Right lobe of liver (tissue), 6 donors: Measurements from ENCODE around the gene RXFP1. TPM values are rescaled to one million over a fixed set of nuclear protein-coding genes. Genes with fewer than 3 reads are reported as not detected.

Experiments used
- ATAC-seq, 4 donors: fragments of 200-7000 bp; cut with Tn5 transposase; one replicate each; pipeline ENCODE4 v1.9.1; 2020; ENCODE audit warnings: mild to moderate bottlenecking in 4 of 4, moderate library complexity in 4 of 4
- DNase-seq, 3 donors: peaks; one replicate each; pipeline ENCODE4 v3.0.0-alpha.2; 2020
- H3K27ac ChIP-seq, 3 donors: fragments of 200-600 bp; one replicate each; pipeline ENCODE4 v1.8.0; 2022
- H3K27me3 ChIP-seq, 2 donors: fragments of 200-600 bp; one replicate each; pipeline ENCODE4 v1.8.0; 2022
- H3K36me3 ChIP-seq, 4 donors: fragments of 200-600 bp; sonication (generic) in 1 of 4; one replicate each; pipeline versions ENCODE4 v1.5.1 to v1.8.0; 2017 to 2022; ENCODE audit warnings: control low read depth in 1 of 4
- H3K4me1 ChIP-seq, 4 donors: fragments of 200-600 bp; sonication (generic) in 1 of 4; one replicate each; pipeline versions ENCODE4 v1.5.1 to v1.8.0; 2017 to 2022; ENCODE audit warnings: control low read depth in 1 of 4
- H3K4me3 ChIP-seq, 3 donors: fragments of 200-600 bp; one replicate each; pipeline ENCODE4 v1.8.0; 2022
- H3K9me3 ChIP-seq, 4 donors: fragments of 200-600 bp; sonication (generic) in 1 of 4; one replicate each; pipeline versions ENCODE4 v1.5.1 to v1.8.0; 2017 to 2022; ENCODE audit warnings: control low read depth in 1 of 4
- POLR2A ChIP-seq: fragments of 450-650 bp; IDR thresholded peaks from one replicate; pipeline ENCODE4 v1.6.1; 2017; ENCODE audit warnings: antibody characterized with exemption, mild to moderate bottlenecking
- WGBS: methylation state at CpG from one replicate; pipeline ENCODE4 v1.1.6; 2018; ENCODE audit warnings: low coverage, low lambda C conversion rate; ENCODE audit not compliant: insufficient coverage; ENCODE audit errors: missing lambda C conversion rate; 5-methylcytosine and 5-hydroxymethylcytosine counted together
- intact Hi-C, 2 donors: fragments of 100-400 bp; cut with DNase I; formaldehyde crosslinking; loops; one replicate each; pipeline versions ENCODE4 v1.11.2 to v1.14.1; 2022
- total RNA-seq, 6 experiments: library from RNA; depleted of rRNA in 2 of 6; stranded (reverse); fragments of >200 nt in 2 of 6; fragmentation: NEBNext Ultra II Directional in 3 of 6; extraction: Animal tissue kit (Norgen Biotek cat#: 25700) in 3 of 6; gene quantifications; one replicate each; pipeline versions ENCODE4 v1.1.0 to v1.2.4, GENCODE V29; 2016 to 2023
- TF ChIP-seq, protein P1 (sequence below), 4 donors: fragments of 200-600 bp in 3 of 4; fragments of 450-650 bp in 1 of 4; IDR thresholded peaks; one replicate each; pipeline versions ENCODE4 v1.5.1 to v1.8.0; 2016 to 2022; ENCODE audit warnings: antibody characterized with exemption in 4 of 4, mild to moderate bottlenecking in 2 of 4
- donor health status: DM: no; HTN: yes; CAD: no.
- donor health status: DM: no; HTN: no; CAD: no.
- donor health status: DM: no; HTN: no; CAD: no.
- donor health status: DM: no; HTN: yes; CAD: no.
- donor health status: DM: no; HTN: yes; CAD: no.

The RXFP1 gene
- total RNA-seq, 6 experiments from 2014 or later: 0.88 to 3.4 (median 1.3) TPM

DNA sequence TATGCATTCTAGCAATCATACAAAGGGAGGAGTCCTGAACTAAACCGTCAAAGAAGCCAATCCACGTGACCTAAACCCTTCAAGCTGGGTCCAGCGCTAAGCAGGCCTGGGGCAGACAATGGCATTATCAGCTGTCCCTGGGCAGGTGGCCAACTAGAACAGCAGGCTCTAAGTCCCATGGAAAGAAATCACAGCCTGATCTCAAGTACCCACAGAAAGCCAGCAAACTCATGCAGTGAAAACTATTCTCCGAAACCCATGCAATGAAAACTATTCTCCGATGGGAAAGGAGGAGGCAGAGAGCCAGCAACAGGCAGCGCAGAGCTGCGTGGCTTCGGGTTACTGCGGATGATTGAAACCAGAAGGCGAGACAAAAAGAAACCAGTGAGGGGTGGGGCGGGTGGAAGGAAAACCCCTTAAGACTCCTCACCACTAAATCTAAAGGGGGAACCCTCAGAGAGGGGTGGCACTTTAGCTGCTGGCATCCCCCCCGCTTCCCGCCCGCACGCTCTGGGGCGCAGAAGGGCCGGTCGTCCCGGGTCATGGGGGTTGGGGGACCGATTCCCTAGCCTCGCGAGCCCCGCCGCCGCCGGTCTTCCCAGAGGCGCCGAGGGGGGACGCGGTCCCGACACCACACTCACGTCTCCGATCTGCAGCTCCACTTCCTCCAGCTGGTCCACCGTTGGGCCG lies 149.4 kb downstream of the RXFP1 start:
- peak overlapping the region; percentile 73 to 82 (median 80) for H3K4me3 ChIP-seq
- no peak for TF ChIP-seq POLR2A
- TF ChIP-seq, protein P1, sequence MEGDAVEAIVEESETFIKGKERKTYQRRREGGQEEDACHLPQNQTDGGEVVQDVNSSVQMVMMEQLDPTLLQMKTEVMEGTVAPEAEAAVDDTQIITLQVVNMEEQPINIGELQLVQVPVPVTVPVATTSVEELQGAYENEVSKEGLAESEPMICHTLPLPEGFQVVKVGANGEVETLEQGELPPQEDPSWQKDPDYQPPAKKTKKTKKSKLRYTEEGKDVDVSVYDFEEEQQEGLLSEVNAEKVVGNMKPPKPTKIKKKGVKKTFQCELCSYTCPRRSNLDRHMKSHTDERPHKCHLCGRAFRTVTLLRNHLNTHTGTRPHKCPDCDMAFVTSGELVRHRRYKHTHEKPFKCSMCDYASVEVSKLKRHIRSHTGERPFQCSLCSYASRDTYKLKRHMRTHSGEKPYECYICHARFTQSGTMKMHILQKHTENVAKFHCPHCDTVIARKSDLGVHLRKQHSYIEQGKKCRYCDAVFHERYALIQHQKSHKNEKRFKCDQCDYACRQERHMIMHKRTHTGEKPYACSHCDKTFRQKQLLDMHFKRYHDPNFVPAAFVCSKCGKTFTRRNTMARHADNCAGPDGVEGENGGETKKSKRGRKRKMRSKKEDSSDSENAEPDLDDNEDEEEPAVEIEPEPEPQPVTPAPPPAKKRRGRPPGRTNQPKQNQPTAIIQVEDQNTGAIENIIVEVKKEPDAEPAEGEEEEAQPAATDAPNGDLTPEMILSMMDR (IDR thresholded peaks at IDR 0.05): no peak
- peaks cover 0 to 17% (median 4%) of the 10 kb centered on the region in 4 donors for H3K4me1 ChIP-seq
- WGBS: 2% methylated on average over 13 of the region's 35 CpGs
- DNase-seq: peak in 2 of 3 donors; percentile 55 to 67
- peak in 1 of 4 donors; percentile 0 for ATAC-seq
- H3K9me3 ChIP-seq: no peaks in the 10 kb centered on the region
- no peaks in the 10 kb centered on the region for H3K36me3 ChIP-seq
- H3K27me3 ChIP-seq: no peaks in the 10 kb centered on the region
- H3K27ac ChIP-seq: peak overlapping the region; percentile 49 to 100 (median 99)
- intact Hi-C loops: no loop called here

DNA sequence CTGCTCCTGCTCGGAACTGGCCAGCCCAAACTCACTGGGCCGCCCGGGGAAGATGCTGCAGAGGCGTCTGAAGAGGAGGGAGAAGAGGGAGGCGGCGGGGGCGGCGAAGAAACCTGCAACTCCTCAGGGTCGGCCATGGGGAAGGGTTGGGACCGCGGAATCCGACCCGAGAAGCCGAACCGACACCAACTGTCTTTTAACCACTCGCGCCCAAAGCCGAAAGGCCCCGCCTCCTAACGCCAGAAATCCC lies 149.9 kb downstream of the RXFP1 start, which contains the start of gene C4orf46:
TSS of gene C4orf46 (minus strand) at position 223 of the 250 bp plus-strand sequence. CDS start at position 137, 86 bp downstream.
- TF ChIP-seq, protein P1 (IDR thresholded peaks at IDR 0.05): no peak
- no peak for TF ChIP-seq POLR2A
- peaks cover 0 to 17% (median 4%) of the 10 kb centered on the region in 4 donors for H3K4me1 ChIP-seq
- intact Hi-C loops: no loop called here
- H3K27ac ChIP-seq: peak within 1 kb of the TSS; percentile 93 to 100 (median 99)
- WGBS: 0% methylated on average over 1 of the region's 20 CpGs
- DNase-seq: no peak
- peak within 1 kb of the TSS; percentile 73 to 82 (median 80) for H3K4me3 ChIP-seq
- H3K27me3 ChIP-seq: no peaks in the 10 kb centered on the region
- no peaks in the 10 kb centered on the region for H3K9me3 ChIP-seq
- ATAC-seq: peak; percentile 1 to 2 (median 1)
- no peaks in the 10 kb centered on the region for H3K36me3 ChIP-seq

- intact Hi-C loops: no loop called here
- Histone ChIP-seq H3K27ac (peak within 1 kb of the TSS; percentile 93 to 100 (median 99)), H3K4me1 (peaks cover 0 to 20% (median 4%) of the 10 kb centered on the region in 4 donors), H3K27me3 (no peaks in the 10 kb centered on the region), H3K4me3 (peak within 1 kb of the TSS; percentile 73 to 82 (median 80)), H3K36me3 (no peaks in the 10 kb centered on the region), H3K9me3 (no peaks in the 10 kb centered on the region)
- TF ChIP-seq POLR2A: peak; percentile 95
- TF ChIP-seq, protein P1 (IDR thresholded peaks at IDR 0.05): peak; percentile 56 to 68 (median 59)
- peak; percentile 91 to 95 (median 92) for ATAC-seq
- 1% methylated on average over 27 of the region's 60 CpGs for WGBS
- DNase-seq: peak; percentile 99
Measured at GRCh38 chr4:158671915-158672806, 150.5 kb downstream of the RXFP1 start, which contains the start of gene ETFDH. Gene ETFDH, plus strand, starts transcription at chr4:158672296. Its CDS starts 161 bp downstream, at chr4:158672457.

DNA sequence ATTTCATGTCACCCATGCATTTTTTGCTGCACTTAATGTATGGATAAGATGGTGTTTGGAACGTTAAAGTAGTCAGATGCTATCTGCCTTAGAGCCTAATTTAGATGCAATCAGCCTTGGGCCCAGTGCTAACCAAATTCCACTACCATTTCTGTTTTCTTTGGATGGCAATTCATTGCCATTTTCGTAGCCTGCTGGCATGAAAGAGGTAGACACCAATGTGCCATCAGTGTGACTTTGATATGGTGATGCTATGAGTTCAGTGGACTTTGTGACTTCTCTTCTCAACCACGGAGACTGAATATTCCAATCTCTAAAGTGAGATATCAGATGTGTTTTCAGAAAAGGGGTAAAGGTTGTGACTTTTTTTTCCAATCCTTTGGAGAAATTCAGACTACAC lies 152.0 kb downstream of the RXFP1 start:
- Histone ChIP-seq H3K27ac (peak overlapping the region in 2 of 3 donors; percentile 99 to 100), H3K9me3 (no peaks in the 10 kb centered on the region), H3K36me3 (no peaks in the 10 kb centered on the region), H3K27me3 (no peaks in the 10 kb centered on the region), H3K4me1 (peaks cover 0 to 24% (median 4%) of the 10 kb centered on the region in 4 donors), H3K4me3 (peak overlapping the region in 1 of 3 donors; percentile 80)
- 34% methylated on average over 3 of the region's 3 CpGs for WGBS
- DNase-seq (peak in 1 of 3 donors; percentile 65), ATAC-seq (no peak)
- TF ChIP-seq, protein P1 (IDR thresholded peaks at IDR 0.05): peak in 1 of 4 donors; percentile 17
- no peak for TF ChIP-seq POLR2A
- intact Hi-C loops: no loop called here
